IPS-11a (cell line): ENCODE results near the gene IFITM2.

Experiments
- H3K4me3 ChIP-seq: one replicate; pipeline ENCODE4 v1.5.1; 2013; ENCODE audit warnings: low read depth, low read length, control low read depth

The IFITM2 gene

GRCh38 chr11:292211-293121 lies 15.2 kb upstream of the IFITM2 start:
- no peak overlapping the region for H3K4me3 ChIP-seq

DNA sequence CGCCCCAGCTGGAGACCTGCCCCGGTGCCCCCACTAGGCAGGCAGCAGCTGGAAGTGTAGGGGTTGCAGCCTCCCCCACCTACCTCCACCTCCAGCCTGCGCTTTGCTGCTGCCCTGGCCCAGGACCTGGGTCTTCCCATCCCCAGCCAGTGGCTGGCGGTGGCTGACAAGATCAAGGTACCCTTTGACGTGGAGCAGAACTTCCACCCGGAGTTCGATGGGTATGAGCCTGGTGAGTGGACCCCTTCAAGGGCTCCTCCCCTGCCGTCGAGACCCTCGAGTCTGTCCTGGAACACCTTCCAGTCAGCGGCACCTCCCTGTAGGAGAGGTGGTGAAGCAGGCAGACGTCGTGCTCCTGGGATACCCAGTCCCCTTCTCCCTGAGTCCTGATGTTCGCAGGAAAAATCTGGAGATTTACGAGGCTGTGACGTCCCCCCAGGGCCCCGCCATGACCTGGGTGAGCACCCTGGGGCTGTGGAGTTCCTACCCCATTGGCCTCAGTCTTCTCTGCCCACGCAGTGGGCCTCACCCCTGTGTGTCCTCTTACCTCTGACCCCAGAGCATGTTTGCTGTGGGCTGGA lies 14.3 kb upstream of the IFITM2 start:
- H3K4me3 ChIP-seq, result no peak overlapping the region

DNA sequence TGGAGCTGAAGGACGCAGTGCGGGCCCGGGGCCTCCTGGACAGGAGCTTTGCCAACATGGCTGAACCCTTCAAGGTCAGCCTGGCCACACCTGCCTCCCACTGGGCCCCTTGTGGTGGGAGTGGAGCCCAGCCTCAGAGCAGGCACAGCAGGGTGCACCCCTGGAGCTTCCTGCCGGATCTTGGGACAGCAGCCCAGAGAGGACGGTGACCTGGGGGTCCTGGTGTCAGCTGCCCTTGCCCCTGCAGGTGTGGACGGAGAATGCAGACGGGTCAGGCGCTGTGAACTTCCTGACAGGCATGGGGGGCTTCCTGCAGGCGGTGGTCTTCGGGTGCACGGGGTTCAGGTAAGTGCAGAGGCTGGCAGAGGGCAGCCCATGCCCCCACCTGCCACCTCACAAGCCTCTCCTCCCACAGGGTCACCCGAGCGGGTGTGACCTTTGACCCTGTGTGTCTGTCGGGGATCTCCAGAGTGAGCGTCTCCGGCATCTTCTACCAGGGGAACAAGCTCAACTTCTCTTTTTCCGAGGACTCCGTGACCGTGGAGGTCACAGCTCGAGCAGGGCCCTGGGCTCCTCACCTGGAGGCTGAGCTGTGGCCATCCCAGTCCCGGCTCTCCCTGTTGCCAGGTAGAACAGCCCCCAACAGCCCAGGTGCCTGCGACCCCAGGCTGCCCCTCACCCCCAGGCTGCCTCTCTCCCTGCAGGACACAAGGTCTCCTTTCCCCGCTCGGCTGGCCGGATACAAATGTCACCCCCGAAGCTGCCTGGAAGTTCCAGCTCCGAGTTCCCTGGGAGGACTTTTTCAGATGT lies 13.6 kb upstream of the IFITM2 start:
- H3K4me3 ChIP-seq, result no peak overlapping the region

DNA sequence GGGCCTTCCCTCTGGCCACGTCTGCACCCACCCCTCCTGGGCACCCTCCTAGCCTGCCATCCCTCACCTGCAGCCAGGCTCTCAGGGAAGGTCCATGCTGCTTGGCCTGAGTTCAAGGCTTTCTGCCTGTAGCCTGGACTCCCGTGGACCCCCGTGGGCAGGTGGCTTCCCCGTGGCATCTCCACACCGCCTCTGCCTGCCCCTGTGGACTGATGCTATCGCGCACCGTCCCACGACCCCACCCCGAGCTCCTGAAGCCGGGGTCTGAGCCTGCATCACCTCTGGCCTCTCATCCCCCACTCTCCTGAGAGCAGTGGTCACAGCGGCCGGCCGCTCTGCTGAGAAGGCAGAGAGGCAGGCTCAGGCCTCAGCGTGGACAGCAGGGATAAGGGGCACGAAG lies 12.8 kb upstream of the IFITM2 start:
- no peak overlapping the region for H3K4me3 ChIP-seq

- no peak overlapping the region for H3K4me3 ChIP-seq
Observed at GRCh38 chr11:295351-296170, 12.1 kb upstream of the IFITM2 start.

GRCh38 chr11:296171-297050 lies 11.2 kb upstream of the IFITM2 start:
- no peak overlapping the region for H3K4me3 ChIP-seq

- no peak overlapping the region for H3K4me3 ChIP-seq
Observed at GRCh38 chr11:297051-297585, 10.5 kb upstream of the IFITM2 start.

DNA sequence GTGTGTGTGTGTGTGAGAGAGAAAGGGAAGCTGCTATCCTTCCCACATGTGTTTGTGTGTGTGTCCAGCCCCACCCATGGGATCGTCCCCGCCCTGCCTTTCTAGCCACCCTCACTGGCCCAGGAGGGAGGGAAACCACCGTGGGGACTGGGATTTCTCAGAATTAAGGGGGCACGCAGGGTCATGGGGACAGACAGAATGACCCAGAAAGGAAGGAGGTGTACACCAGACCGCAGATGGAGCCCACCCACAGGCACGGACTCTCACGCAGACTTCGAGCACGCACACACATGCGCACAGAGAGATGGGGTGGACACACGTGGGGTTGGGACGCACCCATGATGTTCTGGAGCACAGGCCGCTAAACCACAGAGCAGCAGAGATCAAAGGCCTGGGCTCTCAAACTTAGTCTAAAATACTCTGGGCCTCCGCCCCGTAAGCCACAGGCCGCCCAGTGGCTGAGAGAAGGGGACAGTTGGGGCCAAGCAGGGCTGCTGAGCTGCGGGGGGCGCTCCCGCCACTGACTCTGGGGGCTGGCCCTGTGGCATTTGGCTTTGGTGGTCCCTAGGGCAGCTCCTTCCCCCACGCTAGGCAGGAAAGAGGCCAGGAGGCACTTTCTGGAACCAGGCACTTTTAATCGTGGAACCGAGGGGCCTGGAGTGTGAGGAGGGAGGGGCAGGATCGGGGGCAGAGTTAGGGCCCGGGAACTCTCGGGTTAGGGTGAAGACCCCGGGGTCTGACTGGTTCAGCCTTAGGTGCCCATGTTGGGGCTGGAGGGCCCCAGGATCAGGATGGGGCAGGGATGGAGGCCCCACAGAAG lies 9.8 kb upstream of the IFITM2 start:
- no peak overlapping the region for H3K4me3 ChIP-seq

- no peak overlapping the region for H3K4me3 ChIP-seq
Observed at GRCh38 chr11:298406-299065, 9.1 kb upstream of the IFITM2 start.

DNA sequence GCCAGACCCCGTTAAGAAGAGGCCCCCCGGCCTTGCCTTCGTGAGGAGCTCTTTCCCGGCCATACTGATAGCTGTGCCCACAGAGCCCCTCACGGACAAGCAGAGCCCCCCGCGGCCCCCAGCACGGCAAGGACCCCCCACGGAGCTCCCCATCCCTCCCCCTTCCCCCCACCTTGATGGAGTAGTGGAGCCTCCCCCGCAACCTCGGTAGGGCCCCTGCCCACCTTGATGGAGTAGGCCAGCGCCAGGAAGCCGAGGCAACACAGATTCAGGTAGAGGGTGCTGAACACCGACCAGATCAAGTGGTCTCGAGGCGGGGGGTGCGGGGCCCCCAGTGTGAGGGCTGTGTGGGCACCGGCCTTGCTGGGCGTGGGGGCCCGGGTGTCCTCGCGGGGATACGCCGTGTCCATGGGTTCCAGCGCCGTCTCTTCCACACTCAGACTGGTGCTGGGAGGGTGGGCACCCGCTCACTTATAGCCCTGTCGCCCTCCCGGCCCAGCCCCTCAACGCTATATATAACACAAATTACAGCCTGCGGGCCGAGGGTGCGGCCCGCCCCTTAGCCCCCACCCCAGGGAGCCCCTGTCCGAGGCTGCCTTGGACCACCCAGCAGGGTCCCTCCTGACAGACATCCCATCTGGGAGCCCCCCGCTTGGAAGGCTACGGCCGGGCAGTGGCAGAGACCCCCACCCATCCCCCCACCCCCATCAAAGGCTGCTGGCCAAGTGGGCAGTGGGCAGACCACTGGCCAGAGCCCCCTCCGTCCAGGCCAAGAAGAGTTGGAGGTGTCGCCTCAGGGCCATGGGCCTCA lies 8.3 kb upstream of the IFITM2 start, which contains the start of gene IFITM5:
Gene IFITM5 (minus strand): TSS at position 446 of the 811 bp plus-strand sequence. CDS start 36 bp downstream, at position 410.
- H3K4me3 ChIP-seq, result no peak within 1 kb of the TSS

- H3K4me3 ChIP-seq, result no peak overlapping the region
Observed at GRCh38 chr11:299951-300735, 7.5 kb upstream of the IFITM2 start.

GRCh38 chr11:303363-303762 lies 4.3 kb upstream of the IFITM2 start:
- no peak overlapping the region for H3K4me3 ChIP-seq

DNA sequence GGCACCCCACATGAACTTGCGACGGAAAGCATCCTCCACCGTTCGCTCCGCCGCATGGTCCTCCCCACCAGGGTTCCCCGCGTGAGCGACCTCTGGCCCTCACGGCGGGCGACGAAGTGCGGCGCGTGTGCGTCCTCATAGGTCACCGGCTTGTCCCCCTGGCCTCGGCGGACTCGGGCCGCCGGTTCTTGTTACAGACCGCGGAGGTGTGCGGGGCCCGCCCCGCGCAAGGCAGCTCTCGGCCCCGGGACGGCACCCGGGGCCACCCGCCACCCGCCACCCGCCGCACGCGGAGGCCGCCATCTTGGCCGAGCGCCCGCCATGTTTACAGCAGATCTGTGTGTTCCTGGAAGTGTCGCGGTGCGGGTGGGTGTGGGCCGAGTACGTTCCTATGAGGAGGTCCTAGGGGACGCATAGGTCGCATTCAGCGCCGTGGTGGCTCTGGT lies 3.5 kb upstream of the IFITM2 start:
- no peak overlapping the region for H3K4me3 ChIP-seq

- no peak overlapping the region for H3K4me3 ChIP-seq
Observed at GRCh38 chr11:304915-305843, 2.4 kb upstream of the IFITM2 start.

- H3K4me3 ChIP-seq, result no peak overlapping the region
Observed at GRCh38 chr11:305844-306211, 1.8 kb upstream of the IFITM2 start.
